Inflammatory macrophage (primary cell): Measurements from ENCODE around the gene PLK5.
A peak's percentile ranks its signal among the peaks of the same experiment; 100 is the strongest.
"Not testable (repeated sequence)": the region's sequence is repeated elsewhere in the genome, so short reads cannot be mapped to it uniquely, and the experiment has no call there.

Experiments used
- DNase-seq, 2 donors: peaks; one replicate each; pipeline ENCODE4 v3.0.0-alpha.2; 2020 to 2022
- total RNA-seq, 18 experiments: gene quantifications; one replicate each; lab custom pipeline; 2026; ENCODE audit warnings: mixed read lengths in 6 of 18, inconsistent platforms in 2 of 18; lab: John Stamatoyannopoulos, UW

PLK5 gene
- total RNA-seq = 0 to 0.19 (median 0) reads per million in 18 experiments

- DNase-seq = no peak
Measured at GRCh38 chr19:1523412-1524286, at the start of gene PLK5. Gene PLK5 (plus strand): TSS chr19:1524077. CDS start chr19:1526997, 2,920 bp downstream.

GRCh38 chr19:1474765-1475351 lies 49.0 kb upstream of the PLK5 start:
- DNase-seq = no peak

- DNase-seq = no peak
Measured at GRCh38 chr19:1475751-1476437, 48.0 kb upstream of the PLK5 start.

GRCh38 chr19:1477056-1477455 lies 46.8 kb upstream of the PLK5 start:
- not testable (repeated sequence) for DNase-seq

- peak; percentile 97 for DNase-seq
Measured at GRCh38 chr19:1478934-1479707, 44.8 kb upstream of the PLK5 start, which contains the start of gene C19orf25. Gene C19orf25 (minus strand): TSS chr19:1479215. CDS start chr19:1478903, 312 bp downstream.

- no peak for DNase-seq
Measured at GRCh38 chr19:1481224-1481892, 42.5 kb upstream of the PLK5 start.

GRCh38 chr19:1481893-1482360 lies 42.0 kb upstream of the PLK5 start:
- DNase-seq = no peak

- DNase-seq = no peak
Measured at GRCh38 chr19:1482361-1483130, 41.3 kb upstream of the PLK5 start.

- no peak for DNase-seq
Measured at GRCh38 chr19:1483131-1483978, 40.5 kb upstream of the PLK5 start.

GRCh38 chr19:1483979-1484428 lies 39.9 kb upstream of the PLK5 start:
- no peak for DNase-seq

GRCh38 chr19:1486720-1487575 lies 36.9 kb upstream of the PLK5 start:
- DNase-seq = no peak

GRCh38 chr19:1487576-1488281 lies 36.1 kb upstream of the PLK5 start:
- DNase-seq = no peak

GRCh38 chr19:1488282-1488601 lies 35.6 kb upstream of the PLK5 start:
- DNase-seq = no peak

GRCh38 chr19:1489463-1490310 lies 34.2 kb upstream of the PLK5 start:
- no peak for DNase-seq

- DNase-seq = peak; percentile 99
Measured at GRCh38 chr19:1490311-1491113, 33.4 kb upstream of the PLK5 start, which contains the start of gene PCSK4. Gene PCSK4 (minus strand): TSS chr19:1490350. CDS start chr19:1490346, 4 bp downstream.

GRCh38 chr19:1491114-1491848 lies 32.6 kb upstream of the PLK5 start, which contains the start of gene REEP6:
Gene REEP6 (plus strand): TSS chr19:1491181. CDS start chr19:1491270, 89 bp downstream.
- DNase-seq = no peak
